ENCODE results near the gene COA8.

DNA sequence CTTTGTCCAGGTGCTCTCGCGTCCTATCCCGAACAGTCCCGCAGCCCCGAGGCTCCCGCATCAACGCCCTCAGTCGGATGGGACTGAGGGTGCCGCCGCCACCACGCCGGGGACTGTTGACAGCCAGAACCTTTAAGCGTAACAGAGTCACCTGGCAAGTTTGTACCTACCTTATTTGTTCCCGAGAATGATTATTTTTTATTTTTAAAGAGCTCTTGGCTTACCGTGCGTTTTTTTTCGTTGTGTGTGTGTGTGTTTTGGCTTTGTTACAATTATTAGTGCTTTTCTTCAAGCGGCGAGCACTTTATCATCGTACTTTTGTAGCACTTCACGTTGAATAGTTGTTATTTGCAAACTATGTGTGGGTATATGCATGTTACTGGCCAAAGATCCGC is 463 bp downstream of the COA8 start:
- TF ChIP-seq, protein P1, sequence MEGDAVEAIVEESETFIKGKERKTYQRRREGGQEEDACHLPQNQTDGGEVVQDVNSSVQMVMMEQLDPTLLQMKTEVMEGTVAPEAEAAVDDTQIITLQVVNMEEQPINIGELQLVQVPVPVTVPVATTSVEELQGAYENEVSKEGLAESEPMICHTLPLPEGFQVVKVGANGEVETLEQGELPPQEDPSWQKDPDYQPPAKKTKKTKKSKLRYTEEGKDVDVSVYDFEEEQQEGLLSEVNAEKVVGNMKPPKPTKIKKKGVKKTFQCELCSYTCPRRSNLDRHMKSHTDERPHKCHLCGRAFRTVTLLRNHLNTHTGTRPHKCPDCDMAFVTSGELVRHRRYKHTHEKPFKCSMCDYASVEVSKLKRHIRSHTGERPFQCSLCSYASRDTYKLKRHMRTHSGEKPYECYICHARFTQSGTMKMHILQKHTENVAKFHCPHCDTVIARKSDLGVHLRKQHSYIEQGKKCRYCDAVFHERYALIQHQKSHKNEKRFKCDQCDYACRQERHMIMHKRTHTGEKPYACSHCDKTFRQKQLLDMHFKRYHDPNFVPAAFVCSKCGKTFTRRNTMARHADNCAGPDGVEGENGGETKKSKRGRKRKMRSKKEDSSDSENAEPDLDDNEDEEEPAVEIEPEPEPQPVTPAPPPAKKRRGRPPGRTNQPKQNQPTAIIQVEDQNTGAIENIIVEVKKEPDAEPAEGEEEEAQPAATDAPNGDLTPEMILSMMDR (IDR thresholded peaks at IDR 0.05 in 8 of 11, conservative IDR thresholded peaks at IDR 0.05 in 3 of 11), result no peak
- TF ChIP-seq POLR2A (IDR thresholded peaks at IDR 0.05) (no peak), POLR2AphosphoS5 (IDR thresholded peaks at IDR 0.05) (no peak)

All from spleen (tissue), 7 donors.